Daoy (cell line): ENCODE results near the gene RYK. TPM values are rescaled to one million over a fixed set of nuclear protein-coding genes. Genes with fewer than 3 reads are reported as not detected.
"Not testable (repeated sequence)": the region's sequence is repeated elsewhere in the genome, so short reads cannot be mapped to it uniquely, and the experiment has no call there.

Experiments
- DNase-seq: peaks from one replicate; pipeline ENCODE4 v3.0.0-alpha.2; 2015; ENCODE audit warnings: low read depth
- total RNA-seq: library from RNA; depleted of rRNA; stranded (reverse); fragments of >200 nt; shearing (Covaris generic); gene quantifications from 2 replicates; pipeline ENCODE4 v1.2.3, GENCODE V29; 2014

Gene RYK
- total RNA-seq, 1 experiment from 2014 or later, result 86.1 TPM

DNA sequence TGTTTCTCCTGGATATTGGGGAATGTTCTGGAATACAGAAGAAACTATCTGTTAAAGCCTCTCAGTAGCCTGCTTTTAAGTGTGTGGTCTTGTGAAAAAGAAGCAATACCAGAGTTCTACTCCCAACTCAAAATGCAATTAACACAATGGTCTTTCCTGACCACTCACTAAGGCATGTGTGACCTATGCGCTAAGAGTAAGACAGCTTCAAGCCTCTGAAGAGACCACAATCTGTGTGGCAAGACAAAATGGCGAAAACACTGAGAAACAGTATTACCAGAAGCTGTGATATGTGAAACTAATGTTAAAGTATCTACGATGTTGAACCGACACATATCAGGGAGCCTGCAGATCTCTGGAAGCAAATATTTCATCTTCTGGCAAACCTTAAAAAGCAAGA lies 33.8 kb downstream of the RYK start:
- no peak for DNase-seq

DNA sequence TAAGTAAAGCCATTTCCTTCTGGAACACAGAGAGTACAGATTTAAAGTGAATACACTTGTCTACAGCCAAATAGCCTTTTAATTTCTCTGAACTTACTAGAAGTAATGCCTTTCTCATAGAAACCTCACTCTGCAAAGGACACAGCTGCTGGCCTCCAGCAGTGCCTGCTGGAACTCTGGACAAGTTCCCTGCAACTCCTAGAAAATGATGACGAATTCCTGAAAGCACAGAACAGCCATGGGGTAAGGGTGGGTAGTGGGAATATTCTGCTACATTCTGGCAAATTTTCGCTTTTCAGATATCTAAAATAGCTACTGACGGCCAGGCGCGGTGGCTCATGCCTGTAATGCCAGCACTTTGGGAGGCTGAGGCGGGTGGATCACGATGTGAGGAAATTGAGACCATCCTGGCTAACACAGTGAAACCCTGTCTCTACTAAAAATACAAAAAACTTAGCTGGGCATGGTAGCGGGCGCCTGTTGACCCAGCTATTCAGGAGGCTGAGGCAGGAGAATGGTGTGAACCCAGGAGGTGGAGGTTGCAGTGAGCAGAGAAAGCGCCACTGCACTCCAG lies 34.4 kb downstream of the RYK start:
- no peak for DNase-seq

DNA sequence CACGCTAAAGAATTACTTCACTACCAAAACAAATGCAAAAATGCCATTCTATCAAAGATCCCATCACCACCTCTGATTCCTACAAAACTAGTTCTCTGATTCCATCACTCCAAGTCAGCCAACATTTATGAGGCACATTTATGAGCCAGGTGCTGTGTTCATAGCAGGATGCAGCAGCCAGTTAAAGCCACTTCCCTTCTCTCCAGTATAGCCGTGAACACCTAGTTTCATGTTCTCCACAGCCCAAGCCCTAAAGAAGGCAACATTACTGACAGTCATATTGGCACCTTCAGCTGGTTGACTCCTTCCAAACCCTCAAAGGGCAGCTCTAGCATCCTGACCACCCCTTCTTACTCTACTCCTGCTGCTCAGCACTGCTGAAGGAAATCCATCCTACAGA lies 36.4 kb downstream of the RYK start:
- DNase-seq, result no peak

DNA sequence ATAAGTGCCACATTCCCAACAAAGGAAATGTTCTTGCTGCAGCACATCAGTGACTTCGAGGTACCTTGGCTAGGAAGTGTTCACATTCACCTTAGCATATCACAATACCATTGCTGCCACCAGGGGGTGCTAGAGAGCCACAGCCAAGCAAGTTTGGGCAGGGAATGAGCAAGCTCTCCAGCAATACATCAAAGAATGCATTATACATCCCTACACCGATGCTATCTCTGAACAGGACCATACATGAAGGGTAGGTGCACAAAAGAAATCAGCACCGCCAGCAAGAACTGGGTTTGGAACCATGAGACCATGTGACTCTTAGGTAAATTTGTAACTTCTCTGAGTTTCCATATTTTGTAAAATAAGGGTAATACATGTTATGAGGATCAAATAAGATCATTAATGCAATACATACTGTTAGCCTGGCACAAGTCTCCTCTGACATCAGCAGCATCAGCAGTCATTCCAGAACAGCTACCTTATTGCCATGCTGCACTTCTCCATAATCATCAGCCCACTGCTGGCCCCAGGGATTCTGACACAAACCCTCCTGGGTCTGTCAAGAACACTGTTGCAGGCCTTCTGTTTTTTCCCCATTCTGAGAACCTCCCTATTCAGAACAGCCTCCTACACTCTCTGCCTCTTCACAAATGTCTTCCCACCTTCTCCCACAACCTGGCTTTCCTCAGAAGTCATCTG lies 37.5 kb downstream of the RYK start:
- peak; percentile 81 for DNase-seq

DNA sequence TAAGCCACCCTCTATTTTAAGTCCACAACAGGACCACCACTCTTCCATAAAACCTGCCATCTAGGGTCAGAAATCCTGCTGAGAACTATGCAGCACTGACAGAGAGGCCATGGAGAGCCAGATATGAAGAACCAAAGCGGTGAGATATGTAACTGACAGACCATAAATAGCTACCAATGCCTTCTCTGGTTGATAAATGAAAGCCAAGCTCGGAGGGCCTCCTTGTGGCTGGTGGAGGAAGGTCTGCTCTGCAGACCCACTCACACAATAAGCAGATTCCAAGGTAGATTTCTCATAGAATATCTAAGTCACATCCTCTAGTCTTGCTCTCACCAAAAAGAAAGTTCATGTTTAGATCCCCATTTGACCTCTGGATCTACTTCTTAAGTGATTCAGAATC lies 38.9 kb downstream of the RYK start:
- DNase-seq, result peak; percentile 60

DNA sequence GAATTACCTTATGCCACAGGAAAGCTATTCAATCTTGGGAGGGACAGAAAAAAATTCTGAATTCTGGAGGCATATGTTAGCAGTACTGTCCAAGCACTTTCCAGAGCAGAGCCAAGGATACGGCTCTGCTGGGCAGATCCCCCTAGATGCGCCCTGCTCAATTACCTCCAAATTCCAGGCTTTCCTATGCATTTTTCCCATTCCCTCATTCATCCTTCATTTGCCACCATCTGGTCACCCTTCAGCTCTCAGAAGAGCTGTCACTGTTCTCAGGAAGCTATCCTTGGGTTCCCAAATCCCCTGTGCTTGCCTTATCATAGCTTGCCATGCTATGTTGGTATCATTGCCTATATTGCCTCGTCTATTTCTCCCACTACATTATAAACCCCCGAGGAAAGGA lies 45.2 kb downstream of the RYK start:
- no peak for DNase-seq

DNA sequence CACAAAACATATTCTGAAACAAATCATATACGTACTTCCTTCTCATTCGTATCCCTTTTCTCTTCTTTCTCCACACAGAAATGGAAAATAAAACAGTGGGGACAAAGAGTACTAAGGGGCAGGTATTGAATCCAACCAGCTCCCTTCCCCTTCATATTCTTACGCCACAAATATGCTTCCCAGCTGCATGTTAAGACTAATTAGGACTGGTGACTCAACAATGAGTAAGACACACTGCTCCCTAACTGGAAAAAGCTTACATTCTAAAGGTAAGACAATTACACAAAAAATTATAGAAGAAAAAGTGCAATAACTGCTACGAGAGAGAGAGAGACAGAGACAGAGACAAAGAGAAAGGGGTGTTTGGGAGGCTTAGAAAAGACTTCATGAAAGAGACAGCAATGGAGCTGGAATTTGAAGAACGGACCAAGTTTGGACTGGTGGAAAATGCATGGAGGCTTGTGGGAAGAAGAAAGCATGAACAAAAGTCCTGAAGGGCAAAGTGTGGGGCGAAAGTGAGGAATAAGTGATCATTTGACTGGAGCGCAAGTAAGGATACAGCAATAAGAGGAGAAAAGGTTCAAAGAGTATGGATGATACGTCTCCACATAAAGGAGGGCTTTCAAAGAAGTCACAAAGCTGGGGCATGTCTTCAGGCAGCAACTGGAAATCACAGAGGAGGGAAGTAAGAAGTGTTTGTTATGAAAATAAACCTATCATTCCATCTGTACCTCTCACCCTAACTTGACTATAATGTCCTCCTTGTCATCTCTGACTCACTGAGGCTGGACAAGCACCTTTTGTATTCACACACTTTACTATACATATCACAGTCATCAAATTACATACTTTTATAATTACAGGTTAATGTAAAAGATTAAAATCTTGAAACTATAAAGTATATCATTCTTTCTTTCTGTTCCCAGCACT lies 49.2 kb downstream of the RYK start:
- peak; percentile 88 for DNase-seq

DNA sequence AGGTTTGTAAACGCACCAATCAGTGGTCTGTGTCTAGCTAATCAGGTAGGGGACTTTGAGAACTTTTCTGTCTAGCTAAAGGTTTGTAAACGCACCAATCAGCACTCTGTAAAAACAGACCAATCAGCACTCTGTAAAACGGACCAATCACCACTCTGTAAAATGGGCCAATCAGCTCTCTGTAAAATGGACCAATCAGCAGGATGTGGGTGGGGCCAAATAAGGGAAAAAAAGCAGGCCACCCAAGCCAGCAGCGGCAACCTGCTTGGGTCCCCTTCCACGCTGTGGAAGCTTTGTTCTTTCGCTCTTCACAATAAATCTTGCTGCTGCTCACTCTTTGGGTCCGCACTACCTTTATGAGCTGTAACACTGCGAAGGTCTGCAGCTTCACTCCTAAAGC lies 50.8 kb downstream of the RYK start:
- DNase-seq, result not testable (repeated sequence)

DNA sequence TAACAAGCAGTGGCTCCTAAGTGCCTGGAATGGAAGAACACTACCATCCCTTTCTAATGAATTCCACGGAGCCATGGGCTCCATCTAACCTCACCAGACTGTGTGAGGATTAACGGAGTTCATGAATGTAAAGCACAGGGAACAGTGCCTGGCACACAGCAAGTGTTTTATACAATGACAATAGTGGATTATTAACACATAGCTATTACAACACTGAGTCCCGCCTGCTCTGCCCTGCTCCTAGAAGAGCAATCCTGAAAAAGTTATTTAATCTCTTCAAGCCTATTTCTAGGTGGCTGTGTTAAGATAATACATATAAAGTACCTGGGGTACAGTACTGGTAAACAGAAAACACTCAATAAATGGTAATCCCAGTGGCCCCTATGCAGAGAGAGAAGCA lies 51.4 kb downstream of the RYK start:
- DNase-seq, result no peak

DNA sequence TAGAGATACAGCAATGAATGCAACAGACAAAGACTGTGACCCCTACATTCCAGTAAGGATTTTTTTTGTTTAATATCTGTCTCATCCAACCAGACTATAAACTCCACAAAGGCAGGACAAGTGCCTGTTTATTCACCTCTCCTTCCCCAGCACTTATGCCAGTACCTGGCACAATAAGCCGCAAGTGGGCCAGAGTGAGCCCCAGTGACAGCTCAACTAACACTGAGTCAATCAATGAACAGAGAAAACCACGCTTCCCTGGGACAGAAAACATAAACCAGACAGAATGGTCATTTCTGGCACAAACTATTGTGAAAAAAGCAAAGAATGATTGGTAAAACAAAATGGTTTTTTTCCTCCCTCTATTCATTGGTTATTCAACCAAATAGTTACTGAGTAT lies 52.2 kb downstream of the RYK start:
- no peak for DNase-seq

DNA sequence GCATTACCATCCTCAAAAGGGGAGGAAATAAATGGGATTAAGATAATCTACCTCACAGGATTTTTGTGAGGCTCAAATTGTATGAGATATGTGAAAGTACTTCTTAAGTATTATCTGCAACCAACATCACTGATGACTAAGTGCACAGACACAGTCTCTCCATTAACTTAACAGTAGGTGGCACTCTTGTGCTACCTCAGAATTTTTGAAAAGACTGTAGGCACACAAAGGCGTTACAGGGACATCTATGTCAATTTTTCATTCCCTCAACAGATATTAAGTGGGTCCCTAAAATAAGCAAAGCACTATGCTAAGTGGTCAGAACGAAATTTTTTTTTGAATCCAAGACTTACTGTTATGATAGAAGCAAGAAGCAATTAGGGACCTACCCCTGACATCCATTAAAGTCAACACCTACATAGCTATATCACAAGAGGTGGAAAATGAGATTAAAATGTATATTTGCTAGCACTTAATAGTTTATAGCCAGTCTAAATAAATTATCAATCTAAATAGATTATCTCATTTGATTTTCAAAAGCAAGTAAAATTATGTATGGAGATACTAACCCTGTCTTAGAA lies 52.9 kb downstream of the RYK start:
- peak; percentile 66 for DNase-seq

DNA sequence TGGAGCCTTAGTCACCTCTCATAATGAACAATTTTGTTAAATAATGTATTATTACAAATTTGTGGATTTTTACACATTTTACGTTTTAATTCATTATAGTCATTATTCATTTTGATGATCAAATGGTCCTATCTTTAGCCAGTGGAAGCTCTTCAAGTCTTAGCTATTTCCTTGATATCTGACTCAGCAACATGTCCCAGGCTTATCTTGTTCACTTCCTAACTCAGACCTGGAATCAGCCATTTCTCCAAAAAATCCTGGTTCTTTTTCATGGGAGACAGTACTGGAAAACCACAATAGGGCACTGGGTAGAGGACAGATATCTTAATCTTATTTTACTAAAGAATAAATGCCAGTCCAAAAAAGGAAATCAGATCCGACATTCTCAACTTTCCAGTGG lies 56.4 kb downstream of the RYK start:
- no peak for DNase-seq

DNA sequence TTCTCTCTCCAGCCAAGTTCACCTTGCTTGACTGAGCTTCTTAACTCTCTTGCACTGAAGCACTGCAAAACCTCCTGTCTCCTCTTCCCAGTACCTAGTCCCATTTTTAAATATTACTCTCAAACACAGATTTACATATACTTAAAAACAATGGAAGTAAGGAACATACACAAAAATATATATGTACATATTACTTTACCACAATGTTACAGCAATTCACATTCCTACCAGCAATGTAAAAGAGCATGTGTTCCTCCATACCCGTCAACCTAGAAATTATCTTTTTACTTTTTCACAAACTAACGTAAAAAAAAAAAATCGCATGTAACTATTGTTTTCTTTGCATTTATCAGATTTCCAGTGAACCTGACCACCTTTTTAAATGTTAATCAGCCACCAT lies 60.4 kb downstream of the RYK start:
- DNase-seq, result no peak

DNA sequence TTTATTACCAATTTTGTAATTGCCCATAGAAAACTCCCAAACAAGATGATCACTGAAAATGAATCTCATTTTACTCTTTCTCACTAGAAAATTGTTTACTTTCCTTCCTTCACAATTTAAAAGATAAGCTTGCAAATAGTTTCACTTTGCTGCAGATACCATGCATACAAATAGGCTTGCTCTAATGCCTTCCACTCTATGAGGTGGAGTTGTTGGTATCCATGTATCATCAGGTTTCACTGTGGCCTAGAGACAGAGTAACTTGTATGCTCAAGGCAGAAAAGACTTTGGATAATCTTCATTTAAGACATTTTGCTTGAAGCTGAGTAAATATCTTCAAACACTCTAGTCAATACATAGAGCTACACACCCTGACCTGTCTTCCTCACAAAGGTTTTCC lies 60.8 kb downstream of the RYK start:
- DNase-seq, result no peak

DNA sequence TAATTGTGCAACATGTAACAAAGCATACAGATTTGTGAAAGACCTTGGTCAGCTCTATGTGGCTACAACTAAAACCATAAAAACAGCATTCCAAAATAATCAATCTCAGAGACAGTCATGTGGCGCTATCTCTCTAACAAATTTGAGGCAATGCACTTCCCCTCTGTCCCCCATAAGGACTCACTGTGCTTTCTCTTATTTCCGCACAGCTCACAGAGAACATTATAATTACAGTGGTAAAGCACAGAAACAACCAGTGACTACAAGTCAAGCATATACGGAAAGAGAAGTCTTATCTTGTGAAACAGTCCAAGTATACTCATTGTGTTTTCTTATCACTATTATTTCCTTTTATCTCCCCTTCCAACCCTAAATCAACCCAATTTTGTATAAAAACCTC lies 64.3 kb downstream of the RYK start:
- DNase-seq, result no peak

DNA sequence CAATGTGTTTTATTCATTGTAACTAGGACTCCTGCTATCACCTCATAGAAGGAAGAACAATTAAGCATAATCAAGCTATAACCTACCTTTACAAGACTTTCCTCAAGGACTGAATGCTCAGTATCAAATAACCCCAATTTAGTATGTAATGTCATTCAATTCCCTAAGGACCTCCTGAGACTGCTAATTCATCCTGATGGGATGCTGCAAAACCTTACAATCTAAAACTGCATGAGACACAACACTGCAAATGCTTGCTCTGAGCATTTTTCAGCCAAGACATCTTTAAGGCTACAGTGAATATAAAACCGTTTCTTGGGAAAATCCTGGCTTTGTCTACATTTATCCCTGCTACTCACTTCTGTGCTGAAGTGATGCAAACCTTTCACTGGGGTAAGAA lies 69.9 kb downstream of the RYK start:
- no peak for DNase-seq

DNA sequence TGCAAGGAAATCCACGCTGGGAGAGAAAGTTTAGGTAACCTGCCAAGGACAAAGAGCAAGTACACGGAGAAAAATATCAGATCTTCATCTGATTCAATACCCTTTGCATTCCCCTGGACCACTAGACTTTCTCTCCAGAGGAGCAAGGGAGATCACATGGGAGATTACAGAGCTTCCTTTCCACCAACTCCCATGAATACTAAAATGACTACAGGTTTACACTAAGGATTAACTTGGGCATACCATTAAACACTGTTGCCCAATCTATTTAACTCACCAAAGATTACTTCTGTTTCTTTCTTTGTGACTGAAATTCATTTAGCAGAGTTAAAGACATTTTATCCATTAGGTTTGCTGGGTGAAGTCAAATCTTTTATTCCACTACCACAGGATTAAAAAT lies 71.2 kb downstream of the RYK start:
- no peak for DNase-seq

DNA sequence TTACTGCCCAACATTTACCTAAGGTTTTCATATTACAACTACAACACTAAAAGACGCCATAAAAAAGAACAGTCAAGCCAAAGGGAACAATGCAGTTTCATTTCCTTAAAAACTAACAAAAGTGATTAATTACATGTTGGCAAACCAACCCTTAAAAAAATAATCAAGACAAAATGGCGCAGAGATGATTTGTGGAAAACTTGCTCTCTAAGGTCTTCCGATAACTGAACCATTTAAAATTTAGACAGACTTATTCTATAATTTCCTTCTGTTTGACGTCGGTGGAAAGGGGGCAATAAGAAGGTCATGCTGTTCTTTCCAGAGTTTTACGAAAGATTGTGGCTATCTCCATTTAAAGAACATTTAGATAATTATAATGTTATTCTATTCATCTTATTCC lies 87.6 kb downstream of the RYK start:
- no peak for DNase-seq

DNA sequence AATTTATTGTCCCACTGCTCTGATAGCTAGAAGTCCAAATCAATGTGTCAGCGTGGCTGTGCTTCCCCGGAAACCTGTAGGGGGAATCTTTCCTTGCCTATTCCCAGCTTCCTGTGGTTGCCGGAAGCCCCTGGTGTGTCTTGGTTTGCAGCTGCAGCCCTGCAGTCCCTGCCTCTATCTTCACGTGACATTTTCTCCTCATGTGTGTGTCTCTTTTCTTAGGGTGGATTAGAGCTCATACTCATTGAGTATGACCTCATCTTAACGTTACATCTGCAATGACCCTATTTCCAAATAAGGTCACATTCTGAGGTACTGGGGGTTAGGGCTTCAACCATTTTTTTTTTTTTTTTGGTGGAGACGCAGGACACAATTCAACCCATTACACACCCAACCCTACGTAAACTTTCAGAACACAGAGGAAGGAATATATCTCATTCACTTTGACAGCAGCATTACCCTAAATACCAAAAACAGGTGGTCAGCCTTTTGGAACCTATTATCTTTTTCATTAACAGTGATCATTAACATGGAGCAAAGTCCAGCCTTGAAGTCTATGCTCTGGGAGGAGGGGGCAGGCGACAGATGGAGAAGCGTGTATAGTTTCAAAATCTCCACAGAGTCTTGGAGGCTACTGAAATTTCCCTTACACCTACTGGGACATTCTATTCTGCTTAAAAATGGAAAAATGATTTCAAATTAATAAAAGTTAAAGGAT lies 88.6 kb downstream of the RYK start:
- DNase-seq, result no peak

DNA sequence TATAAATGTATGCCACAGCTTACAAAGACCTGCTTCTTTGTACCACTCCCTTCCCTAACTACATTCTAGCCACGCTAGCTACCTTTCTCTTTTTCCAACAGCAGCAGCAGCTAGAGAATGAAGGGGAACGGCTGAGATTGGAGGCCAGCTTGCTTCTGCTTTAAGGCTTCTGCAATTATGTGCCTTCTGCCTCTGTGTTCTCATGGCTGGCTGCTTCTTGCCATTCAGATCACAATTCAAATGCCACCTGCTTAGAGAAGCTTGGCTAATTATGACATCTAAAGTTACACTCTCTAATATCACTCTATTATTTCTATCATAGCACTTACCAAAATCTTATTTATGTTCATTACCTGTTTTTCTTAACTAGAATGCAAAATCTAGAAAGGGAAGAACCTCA lies 95.2 kb downstream of the RYK start:
- no peak for DNase-seq

DNA sequence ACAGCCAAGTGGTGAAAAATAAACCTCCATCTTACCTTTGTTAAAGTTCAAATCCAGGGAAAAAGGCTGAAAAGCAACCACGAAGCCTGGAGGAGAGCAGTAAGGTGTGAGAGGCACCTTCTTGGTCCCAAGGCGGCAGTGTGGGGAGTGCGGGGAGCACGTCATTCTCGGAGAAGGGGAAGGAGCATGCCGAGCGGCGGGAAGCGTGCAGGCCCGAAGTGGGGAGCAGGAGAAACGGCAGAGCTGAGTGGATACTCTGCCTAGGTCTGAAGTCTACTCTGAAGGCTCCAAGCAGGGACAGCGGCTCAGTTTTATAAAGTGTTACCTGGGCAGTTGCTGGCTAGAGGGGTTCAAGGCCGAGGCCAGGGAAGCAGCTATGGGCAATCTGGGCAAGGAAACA lies 96.9 kb downstream of the RYK start:
- no peak for DNase-seq

DNA sequence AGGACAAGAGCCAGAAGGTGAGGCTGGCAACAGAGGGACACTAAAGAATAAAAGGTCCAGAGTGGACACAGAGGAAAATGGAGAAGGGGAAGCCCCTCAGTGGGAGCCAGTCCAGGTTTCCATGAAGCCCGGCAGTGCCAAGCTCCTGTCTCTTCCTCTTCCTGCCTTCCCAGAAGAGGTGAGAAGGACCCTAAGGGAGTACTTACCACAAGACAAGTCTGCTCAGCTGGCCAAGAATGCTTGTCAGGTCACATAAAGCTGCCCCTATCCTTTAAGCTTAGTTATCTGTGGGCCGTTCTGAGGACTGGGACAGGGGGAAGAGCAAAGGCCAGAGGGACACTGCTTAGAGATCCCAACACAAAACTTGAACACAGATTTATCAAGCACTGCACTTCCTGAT lies 100.2 kb downstream of the RYK start:
- DNase-seq, result no peak
